IMR-90 (cell line): Measurements from ENCODE around the gene LGMN. TPM values are rescaled to one million over a fixed set of nuclear protein-coding genes. Genes with fewer than 3 reads are reported as not detected.

ENCODE experiments used
- ATAC-seq: fragments of 200-7000 bp; cut with Tn5 transposase; 2 replicates; pipeline ENCODE4 v1.9.1; 2020; ENCODE audit warnings: low read depth, mild to moderate bottlenecking, moderate library complexity
- BruUV-seq: library from RNA; stranded (reverse); fragments of 400-500 nt; replicated peaks from 2 replicates; lab custom pipeline; 2021; lab: Mats Ljungman, UMichigan
- CTCF ChIA-PET: fragments of 300-600 bp; formaldehyde crosslinking; extraction: SDS; loops from one replicate; lab custom pipeline; 2021; ENCODE audit warnings: antibody characterized with exemption; lab: Yijun Ruan, JAX
- POLR2A ChIA-PET: fragments of 300-600 bp; sonication (Branson Sonifier 250); formaldehyde crosslinking; loops from one replicate; lab custom pipeline; 2022; ENCODE audit warnings: antibody characterized with exemption; ENCODE audit not compliant: unreplicated experiment; lab: Charles Lee
- DNase-seq: peaks from one replicate; pipeline ENCODE4 v3.0.0; 2013
- H2AFZ ChIP-seq: replicated peaks from 2 replicates; pipeline ENCODE3; 2013; ENCODE audit warnings: low read length, mild to moderate bottlenecking; ENCODE audit not compliant: poor library complexity
- H2AK5ac ChIP-seq: 2 replicates; pipeline ENCODE4 v1.6.1; 2013; ENCODE audit warnings: low read depth, low read length, inconsistent platforms
- H2AK9ac ChIP-seq: replicated peaks from 2 replicates; pipeline ENCODE3; 2013; ENCODE audit warnings: mild to moderate bottlenecking, low read depth, low read length, moderate library complexity; ENCODE audit not compliant: poor library complexity
- H2BK120ac ChIP-seq: 2 replicates; pipeline ENCODE4 v1.6.1; 2013; ENCODE audit warnings: low read depth, low read length, inconsistent platforms
- H2BK15ac ChIP-seq: 3 replicates; pipeline ENCODE4 v1.6.1; 2013; ENCODE audit warnings: low read depth, low read length, inconsistent platforms
- H2BK20ac ChIP-seq: 2 replicates; pipeline ENCODE4 v1.6.1; 2013; ENCODE audit warnings: low read depth, mild to moderate bottlenecking, inconsistent platforms, low read length, moderate library complexity
- H2BK5ac ChIP-seq: 2 replicates; pipeline ENCODE4 v1.6.1; 2013; ENCODE audit warnings: mild to moderate bottlenecking, low read depth, low read length, inconsistent platforms; ENCODE audit not compliant: poor library complexity, severe bottlenecking
- H3K14ac ChIP-seq: replicated peaks from 2 replicates; pipeline ENCODE4 v1.6.1; 2013; ENCODE audit warnings: low read depth, low read length, inconsistent platforms
- H3K18ac ChIP-seq: 2 replicates; pipeline ENCODE4 v1.6.1; 2013; ENCODE audit warnings: low read depth, low read length, control low read depth
- H3K23ac ChIP-seq: 2 replicates; pipeline ENCODE4 v1.6.1; 2013; ENCODE audit warnings: low read depth, low read length, inconsistent platforms
- H3K27ac ChIP-seq: 2 replicates; pipeline ENCODE4 v1.5.1; 2013; ENCODE audit warnings: mild to moderate bottlenecking, control low read depth, low read length; ENCODE audit not compliant: insufficient read depth
- H3K27me3 ChIP-seq: 2 replicates; pipeline ENCODE4 v1.6.1; 2013; ENCODE audit warnings: low read length; ENCODE audit not compliant: control insufficient read depth, insufficient read depth
- H3K36me3 ChIP-seq: 2 replicates; pipeline ENCODE4 v1.6.1; 2013; ENCODE audit warnings: low read length, mixed read lengths; ENCODE audit not compliant: control insufficient read depth, insufficient read depth
- H3K4ac ChIP-seq: 2 replicates; pipeline ENCODE4 v1.6.1; 2013; ENCODE audit warnings: low read depth, low read length, inconsistent platforms
- H3K4me1 ChIP-seq: 2 replicates; pipeline ENCODE4 v1.6.1; 2013; ENCODE audit warnings: low read length, mixed read lengths; ENCODE audit not compliant: control insufficient read depth, insufficient read depth
- H3K4me2 ChIP-seq: 2 replicates; pipeline ENCODE4 v1.6.1; 2013; ENCODE audit warnings: low read depth, mild to moderate bottlenecking, control low read depth, low read length, moderate library complexity
- H3K4me3 ChIP-seq: 2 replicates; pipeline ENCODE4 v1.5.1; 2013; ENCODE audit warnings: low read depth, mild to moderate bottlenecking, control low read depth, low read length, moderate library complexity; ENCODE audit not compliant: insufficient read depth
- H3K56ac ChIP-seq: 2 replicates; pipeline ENCODE4 v1.6.1; 2013; ENCODE audit warnings: low read length, inconsistent platforms; ENCODE audit not compliant: insufficient read depth; ENCODE audit errors: extremely low read depth
- H3K79me1 ChIP-seq, 2 experiments: 2 replicates each; pipeline ENCODE4 v1.6.1; 2013; ENCODE audit warnings: low read length in 2 of 2, inconsistent platforms in 1 of 2, low read depth in 1 of 2
- H3K9ac ChIP-seq: 2 replicates; pipeline ENCODE4 v1.6.1; 2013; ENCODE audit warnings: low read depth, low read length, control low read depth
- H3K9me1 ChIP-seq: 2 replicates; pipeline ENCODE4 v1.6.1; 2013; ENCODE audit warnings: low read length, inconsistent platforms; ENCODE audit not compliant: insufficient read depth
- H3K9me3 ChIP-seq: 2 replicates; pipeline ENCODE4 v1.6.1; 2013; ENCODE audit warnings: low read length; ENCODE audit not compliant: control insufficient read depth, insufficient read depth
- H4K20me1 ChIP-seq: 2 replicates; pipeline ENCODE4 v1.6.1; 2013; ENCODE audit warnings: low read length, inconsistent platforms; ENCODE audit not compliant: insufficient read depth
- H4K5ac ChIP-seq: 2 replicates; pipeline ENCODE4 v1.6.1; 2013; ENCODE audit warnings: mild to moderate bottlenecking, low read depth, low read length, control low read depth
- H4K8ac ChIP-seq, 2 experiments: 2 replicates each; pipeline ENCODE4 v1.6.1; 2013; ENCODE audit warnings: low read depth in 2 of 2, low read length in 2 of 2, control low read depth in 1 of 2, inconsistent platforms in 1 of 2
- H4K91ac ChIP-seq: 2 replicates; pipeline ENCODE4 v1.6.1; 2013; ENCODE audit warnings: low read depth, low read length, inconsistent platforms; ENCODE audit not compliant: insufficient read depth
- BHLHE40 ChIP-seq: fragments of 150-350 bp; IDR thresholded peaks from 2 replicates; pipeline ENCODE4 v1.6.1; 2016; ENCODE audit warnings: mild to moderate bottlenecking, low read depth, low read length
- CEBPB ChIP-seq: IDR thresholded peaks from 2 replicates; pipeline ENCODE4 v1.6.1; 2012; ENCODE audit warnings: low read depth, low read length, improper control_type of control experiment
- CHD1 ChIP-seq: IDR thresholded peaks from 2 replicates; pipeline ENCODE4 v1.6.1; 2012; ENCODE audit warnings: low read depth, low read length, improper control_type of control experiment
- FOS ChIP-seq: fragments of 150-350 bp; IDR thresholded peaks from 2 replicates; pipeline ENCODE4 v1.6.1; 2016; ENCODE audit warnings: low read depth, low read length
- MAFK ChIP-seq: IDR thresholded peaks from 2 replicates; pipeline ENCODE4 v1.6.1; 2012; ENCODE audit warnings: low read depth, low read length, improper control_type of control experiment
- MAZ ChIP-seq: IDR thresholded peaks from 2 replicates; pipeline ENCODE4 v1.6.1; 2012; ENCODE audit warnings: low read depth, mild to moderate bottlenecking, low read length, improper control_type of control experiment, moderate library complexity, borderline replicate concordance
- MXI1 ChIP-seq: IDR thresholded peaks from 2 replicates; pipeline ENCODE4 v1.6.1; 2012; ENCODE audit warnings: low read depth, mild to moderate bottlenecking, low read length, moderate library complexity, borderline replicate concordance
- POLR2A ChIP-seq: IDR thresholded peaks from 2 replicates; pipeline ENCODE4 v1.6.1; 2012; ENCODE audit warnings: mild to moderate bottlenecking, low read depth, low read length
- RAD21 ChIP-seq: IDR thresholded peaks from 2 replicates; pipeline ENCODE4 v1.6.1; 2012; ENCODE audit warnings: low read length, improper control_type of control experiment
- RCOR1 ChIP-seq: IDR thresholded peaks from 2 replicates; pipeline ENCODE4 v1.6.1; 2012; ENCODE audit warnings: mild to moderate bottlenecking, low read length, improper control_type of control experiment; ENCODE audit not compliant: insufficient replicate concordance
- RFX5 ChIP-seq: IDR thresholded peaks from 2 replicates; pipeline ENCODE4 v1.8.0; 2012; ENCODE audit warnings: low read depth, mild to moderate bottlenecking, low read length, moderate library complexity
- SMC3 ChIP-seq: fragments of 150-350 bp; IDR thresholded peaks from 2 replicates; pipeline ENCODE4 v1.6.1; 2016; ENCODE audit warnings: low read depth, mild to moderate bottlenecking, antibody characterized with exemption, low read length, moderate library complexity
- whole genome bisulfite sequencing, 2 experiments: methylation state at CpG; one replicate each; pipeline versions ENCODE4 v1.1.5 to v1.1.7; 2013; ENCODE audit warnings: missing lambda C conversion rate in 2 of 2; ENCODE audit not compliant: insufficient read length in 1 of 2; ENCODE audit errors: extremely low coverage in 2 of 2; 5-methylcytosine and 5-hydroxymethylcytosine counted together
- dilution Hi-C: fragments of 300-500 bp; cut with HindIII; formaldehyde crosslinking; loops from one replicate; pipeline ENCODE4 v1.14.3; 2018; ENCODE audit warnings: low sequenced_read_pairs; ENCODE audit not compliant: unreplicated experiment
- in situ Hi-C: fragments of 300-500 bp; cut with MboI; formaldehyde crosslinking; loops from 3 replicates; pipeline ENCODE4 v1.14.3; 2019; ENCODE audit warnings: low sequenced_read_pairs, inconsistent platforms, mixed read lengths
- intact Hi-C: fragments of 100-400 bp; cut with micrococcal nuclease; formaldehyde crosslinking; loops from 2 replicates; pipeline ENCODE4 v1.10.0; 2022
- polyA plus RNA-seq, 3 experiments: library from polyadenylated mRNA; depleted of rRNA; stranded (reverse); fragments of >200 nt; gene quantifications; 2 replicates each; pipeline ENCODE4 v1.2.3, GENCODE V29; 2012; ENCODE audit warnings: low replicate concordance in 1 of 3
- total RNA-seq: library from RNA; depleted of rRNA; stranded (reverse); fragments of >200 nt; gene quantifications from 2 replicates; pipeline ENCODE4 v1.2.3, GENCODE V29; 2012
- TF ChIP-seq, protein P1 (sequence below): fragments of 150-350 bp; IDR thresholded peaks from 2 replicates; pipeline ENCODE4 v1.6.1; 2017; ENCODE audit warnings: mild to moderate bottlenecking, antibody characterized with exemption, low read length, low read depth
- TF ChIP-seq, protein P2 (sequence below): fragments of 150-350 bp; IDR thresholded peaks from 2 replicates; pipeline ENCODE4 v1.6.1; 2016; ENCODE audit warnings: low read depth, mild to moderate bottlenecking, low read length, moderate library complexity, borderline replicate concordance
- TF ChIP-seq, protein P3 (sequence below): conservative IDR thresholded peaks from 2 replicates; pipeline ENCODE4 v1.5.1; 2012; ENCODE audit warnings: mild to moderate bottlenecking, low read depth, low read length, improper control_type of control experiment

The LGMN gene
- total and polyA plus RNA-seq, 2 of the 4 experiments (the other 2 are of a cell fraction) = 19.2 to 39.3 TPM

DNA sequence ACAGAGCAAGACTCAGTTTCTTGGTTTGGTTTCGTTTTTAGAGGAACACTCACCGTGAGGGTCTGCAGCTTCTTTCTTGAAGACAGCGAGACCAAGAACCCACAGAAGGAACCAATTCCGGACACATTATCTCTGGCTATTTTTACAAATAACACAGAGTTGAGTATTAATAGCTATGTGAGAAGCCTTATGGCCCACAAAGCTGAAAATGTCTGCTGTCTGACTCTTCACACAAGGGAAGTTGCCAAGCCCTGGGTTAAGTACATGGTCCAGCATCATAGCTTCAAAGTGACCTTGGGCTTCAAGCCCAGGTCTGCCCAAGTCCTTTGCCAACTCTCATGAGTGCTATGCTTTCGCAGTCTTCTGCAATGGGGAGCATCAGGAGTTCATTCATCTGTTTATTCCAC is 2.6 kb upstream of the LGMN start:
- peaks cover 14% of the 10 kb centered on the region for H3K27me3 ChIP-seq
- no peaks in the 10 kb centered on the region for H3K9me3 ChIP-seq
- H3K23ac ChIP-seq = no peak overlapping the region
- ChIA-PET CTCF (no interaction called here), POLR2A (interaction anchor here (0.7 kb wide), 1 partner anchor 8 kb away, joined by 3 read pairs; no protein-coding TSS in a partner anchor)
- no peak overlapping the region for H2BK5ac ChIP-seq
- H3K14ac ChIP-seq = no peak overlapping the region
- H3K27ac ChIP-seq = no peak overlapping the region
- no peaks in the 10 kb centered on the region for H4K20me1 ChIP-seq
- no peak overlapping the region for H3K4me3 ChIP-seq
- WGBS, 2 experiments = 60% methylated on average over 1 of the region's 5 CpGs; no CpG with 5 or more reads in 1 of the 2 experiments
- dilution Hi-C loops = no loop called here
- H4K5ac ChIP-seq = no peak overlapping the region
- ATAC-seq (no peak), DNase-seq (no peak)
- H2AK9ac ChIP-seq = no peak overlapping the region
- H2BK120ac ChIP-seq = no peak overlapping the region
- intact Hi-C loops = no loop called here
- H3K9ac ChIP-seq = no peak overlapping the region
- no peaks in the 10 kb centered on the region for H3K36me3 ChIP-seq
- no peaks in the 10 kb centered on the region for H3K9me1 ChIP-seq
- H4K91ac ChIP-seq = no peak overlapping the region
- BruUV-seq = no TSS peak
- peaks cover 0 to 7% of the 10 kb centered on the region in 2 experiments; a peak in 1 of 4 replicates for H3K79me1 ChIP-seq
- no peak overlapping the region for H3K18ac ChIP-seq
- H3K56ac ChIP-seq = no peak overlapping the region
- H2BK20ac ChIP-seq = no peak overlapping the region
- no peak overlapping the region for H2AK5ac ChIP-seq
- no peak overlapping the region for H2BK15ac ChIP-seq
- H3K4me2 ChIP-seq = no peak overlapping the region
- H4K8ac ChIP-seq = no peak overlapping the region
- H2AFZ ChIP-seq = no peak overlapping the region
- in situ Hi-C loops = no loop called here
- TF ChIP-seq MXI1 (no peak), FOS (no peak), CEBPB (no peak), MAFK (no peak), POLR2A (no peak), RCOR1 (no peak), MAZ (no peak), RFX5 (no peak), CHD1 (no peak), SMC3 (no peak), BHLHE40 (no peak), RAD21 (no peak)
- TF ChIP-seq, protein P1, sequence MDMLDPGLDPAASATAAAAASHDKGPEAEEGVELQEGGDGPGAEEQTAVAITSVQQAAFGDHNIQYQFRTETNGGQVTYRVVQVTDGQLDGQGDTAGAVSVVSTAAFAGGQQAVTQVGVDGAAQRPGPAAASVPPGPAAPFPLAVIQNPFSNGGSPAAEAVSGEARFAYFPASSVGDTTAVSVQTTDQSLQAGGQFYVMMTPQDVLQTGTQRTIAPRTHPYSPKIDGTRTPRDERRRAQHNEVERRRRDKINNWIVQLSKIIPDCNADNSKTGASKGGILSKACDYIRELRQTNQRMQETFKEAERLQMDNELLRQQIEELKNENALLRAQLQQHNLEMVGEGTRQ = no peak
- TF ChIP-seq, protein P2, sequence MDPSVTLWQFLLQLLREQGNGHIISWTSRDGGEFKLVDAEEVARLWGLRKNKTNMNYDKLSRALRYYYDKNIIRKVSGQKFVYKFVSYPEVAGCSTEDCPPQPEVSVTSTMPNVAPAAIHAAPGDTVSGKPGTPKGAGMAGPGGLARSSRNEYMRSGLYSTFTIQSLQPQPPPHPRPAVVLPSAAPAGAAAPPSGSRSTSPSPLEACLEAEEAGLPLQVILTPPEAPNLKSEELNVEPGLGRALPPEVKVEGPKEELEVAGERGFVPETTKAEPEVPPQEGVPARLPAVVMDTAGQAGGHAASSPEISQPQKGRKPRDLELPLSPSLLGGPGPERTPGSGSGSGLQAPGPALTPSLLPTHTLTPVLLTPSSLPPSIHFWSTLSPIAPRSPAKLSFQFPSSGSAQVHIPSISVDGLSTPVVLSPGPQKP = no peak
- TF ChIP-seq, protein P3, sequence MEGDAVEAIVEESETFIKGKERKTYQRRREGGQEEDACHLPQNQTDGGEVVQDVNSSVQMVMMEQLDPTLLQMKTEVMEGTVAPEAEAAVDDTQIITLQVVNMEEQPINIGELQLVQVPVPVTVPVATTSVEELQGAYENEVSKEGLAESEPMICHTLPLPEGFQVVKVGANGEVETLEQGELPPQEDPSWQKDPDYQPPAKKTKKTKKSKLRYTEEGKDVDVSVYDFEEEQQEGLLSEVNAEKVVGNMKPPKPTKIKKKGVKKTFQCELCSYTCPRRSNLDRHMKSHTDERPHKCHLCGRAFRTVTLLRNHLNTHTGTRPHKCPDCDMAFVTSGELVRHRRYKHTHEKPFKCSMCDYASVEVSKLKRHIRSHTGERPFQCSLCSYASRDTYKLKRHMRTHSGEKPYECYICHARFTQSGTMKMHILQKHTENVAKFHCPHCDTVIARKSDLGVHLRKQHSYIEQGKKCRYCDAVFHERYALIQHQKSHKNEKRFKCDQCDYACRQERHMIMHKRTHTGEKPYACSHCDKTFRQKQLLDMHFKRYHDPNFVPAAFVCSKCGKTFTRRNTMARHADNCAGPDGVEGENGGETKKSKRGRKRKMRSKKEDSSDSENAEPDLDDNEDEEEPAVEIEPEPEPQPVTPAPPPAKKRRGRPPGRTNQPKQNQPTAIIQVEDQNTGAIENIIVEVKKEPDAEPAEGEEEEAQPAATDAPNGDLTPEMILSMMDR = no peak
- H3K4ac ChIP-seq = no peak overlapping the region
- no peaks in the 10 kb centered on the region for H3K4me1 ChIP-seq
